ENCODE results near the gene ZNF653. TPM values are rescaled to one million over a fixed set of nuclear protein-coding genes. Genes with fewer than 3 reads are reported as not detected.

ZNF653 gene
- total and polyA plus RNA-seq, 2 of the 8 experiments (the other 6 are each of a cell fraction or from before 2014, with no cell fraction given) = 7.0 to 7.9 TPM

DNA sequence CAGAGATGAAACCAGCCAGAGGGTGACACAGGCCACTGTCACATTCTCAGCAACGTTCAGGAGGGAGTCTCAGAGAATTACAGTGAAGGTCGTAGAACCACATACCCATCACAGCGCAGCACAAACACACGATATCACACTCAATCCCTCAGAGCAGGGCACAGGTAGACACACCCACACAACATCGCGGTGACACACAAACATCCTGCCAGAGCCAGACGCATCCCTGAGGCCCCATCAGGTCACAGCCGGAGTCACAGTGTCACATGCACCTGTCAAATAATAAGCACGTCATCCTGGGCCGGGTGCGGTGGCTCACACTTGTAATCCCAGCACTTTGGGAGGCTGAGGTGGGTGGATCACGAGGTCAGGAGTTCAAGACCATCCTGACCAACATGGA, 42.2 kb downstream of the ZNF653 start (continued):
- TF ChIP-seq, protein P1, sequence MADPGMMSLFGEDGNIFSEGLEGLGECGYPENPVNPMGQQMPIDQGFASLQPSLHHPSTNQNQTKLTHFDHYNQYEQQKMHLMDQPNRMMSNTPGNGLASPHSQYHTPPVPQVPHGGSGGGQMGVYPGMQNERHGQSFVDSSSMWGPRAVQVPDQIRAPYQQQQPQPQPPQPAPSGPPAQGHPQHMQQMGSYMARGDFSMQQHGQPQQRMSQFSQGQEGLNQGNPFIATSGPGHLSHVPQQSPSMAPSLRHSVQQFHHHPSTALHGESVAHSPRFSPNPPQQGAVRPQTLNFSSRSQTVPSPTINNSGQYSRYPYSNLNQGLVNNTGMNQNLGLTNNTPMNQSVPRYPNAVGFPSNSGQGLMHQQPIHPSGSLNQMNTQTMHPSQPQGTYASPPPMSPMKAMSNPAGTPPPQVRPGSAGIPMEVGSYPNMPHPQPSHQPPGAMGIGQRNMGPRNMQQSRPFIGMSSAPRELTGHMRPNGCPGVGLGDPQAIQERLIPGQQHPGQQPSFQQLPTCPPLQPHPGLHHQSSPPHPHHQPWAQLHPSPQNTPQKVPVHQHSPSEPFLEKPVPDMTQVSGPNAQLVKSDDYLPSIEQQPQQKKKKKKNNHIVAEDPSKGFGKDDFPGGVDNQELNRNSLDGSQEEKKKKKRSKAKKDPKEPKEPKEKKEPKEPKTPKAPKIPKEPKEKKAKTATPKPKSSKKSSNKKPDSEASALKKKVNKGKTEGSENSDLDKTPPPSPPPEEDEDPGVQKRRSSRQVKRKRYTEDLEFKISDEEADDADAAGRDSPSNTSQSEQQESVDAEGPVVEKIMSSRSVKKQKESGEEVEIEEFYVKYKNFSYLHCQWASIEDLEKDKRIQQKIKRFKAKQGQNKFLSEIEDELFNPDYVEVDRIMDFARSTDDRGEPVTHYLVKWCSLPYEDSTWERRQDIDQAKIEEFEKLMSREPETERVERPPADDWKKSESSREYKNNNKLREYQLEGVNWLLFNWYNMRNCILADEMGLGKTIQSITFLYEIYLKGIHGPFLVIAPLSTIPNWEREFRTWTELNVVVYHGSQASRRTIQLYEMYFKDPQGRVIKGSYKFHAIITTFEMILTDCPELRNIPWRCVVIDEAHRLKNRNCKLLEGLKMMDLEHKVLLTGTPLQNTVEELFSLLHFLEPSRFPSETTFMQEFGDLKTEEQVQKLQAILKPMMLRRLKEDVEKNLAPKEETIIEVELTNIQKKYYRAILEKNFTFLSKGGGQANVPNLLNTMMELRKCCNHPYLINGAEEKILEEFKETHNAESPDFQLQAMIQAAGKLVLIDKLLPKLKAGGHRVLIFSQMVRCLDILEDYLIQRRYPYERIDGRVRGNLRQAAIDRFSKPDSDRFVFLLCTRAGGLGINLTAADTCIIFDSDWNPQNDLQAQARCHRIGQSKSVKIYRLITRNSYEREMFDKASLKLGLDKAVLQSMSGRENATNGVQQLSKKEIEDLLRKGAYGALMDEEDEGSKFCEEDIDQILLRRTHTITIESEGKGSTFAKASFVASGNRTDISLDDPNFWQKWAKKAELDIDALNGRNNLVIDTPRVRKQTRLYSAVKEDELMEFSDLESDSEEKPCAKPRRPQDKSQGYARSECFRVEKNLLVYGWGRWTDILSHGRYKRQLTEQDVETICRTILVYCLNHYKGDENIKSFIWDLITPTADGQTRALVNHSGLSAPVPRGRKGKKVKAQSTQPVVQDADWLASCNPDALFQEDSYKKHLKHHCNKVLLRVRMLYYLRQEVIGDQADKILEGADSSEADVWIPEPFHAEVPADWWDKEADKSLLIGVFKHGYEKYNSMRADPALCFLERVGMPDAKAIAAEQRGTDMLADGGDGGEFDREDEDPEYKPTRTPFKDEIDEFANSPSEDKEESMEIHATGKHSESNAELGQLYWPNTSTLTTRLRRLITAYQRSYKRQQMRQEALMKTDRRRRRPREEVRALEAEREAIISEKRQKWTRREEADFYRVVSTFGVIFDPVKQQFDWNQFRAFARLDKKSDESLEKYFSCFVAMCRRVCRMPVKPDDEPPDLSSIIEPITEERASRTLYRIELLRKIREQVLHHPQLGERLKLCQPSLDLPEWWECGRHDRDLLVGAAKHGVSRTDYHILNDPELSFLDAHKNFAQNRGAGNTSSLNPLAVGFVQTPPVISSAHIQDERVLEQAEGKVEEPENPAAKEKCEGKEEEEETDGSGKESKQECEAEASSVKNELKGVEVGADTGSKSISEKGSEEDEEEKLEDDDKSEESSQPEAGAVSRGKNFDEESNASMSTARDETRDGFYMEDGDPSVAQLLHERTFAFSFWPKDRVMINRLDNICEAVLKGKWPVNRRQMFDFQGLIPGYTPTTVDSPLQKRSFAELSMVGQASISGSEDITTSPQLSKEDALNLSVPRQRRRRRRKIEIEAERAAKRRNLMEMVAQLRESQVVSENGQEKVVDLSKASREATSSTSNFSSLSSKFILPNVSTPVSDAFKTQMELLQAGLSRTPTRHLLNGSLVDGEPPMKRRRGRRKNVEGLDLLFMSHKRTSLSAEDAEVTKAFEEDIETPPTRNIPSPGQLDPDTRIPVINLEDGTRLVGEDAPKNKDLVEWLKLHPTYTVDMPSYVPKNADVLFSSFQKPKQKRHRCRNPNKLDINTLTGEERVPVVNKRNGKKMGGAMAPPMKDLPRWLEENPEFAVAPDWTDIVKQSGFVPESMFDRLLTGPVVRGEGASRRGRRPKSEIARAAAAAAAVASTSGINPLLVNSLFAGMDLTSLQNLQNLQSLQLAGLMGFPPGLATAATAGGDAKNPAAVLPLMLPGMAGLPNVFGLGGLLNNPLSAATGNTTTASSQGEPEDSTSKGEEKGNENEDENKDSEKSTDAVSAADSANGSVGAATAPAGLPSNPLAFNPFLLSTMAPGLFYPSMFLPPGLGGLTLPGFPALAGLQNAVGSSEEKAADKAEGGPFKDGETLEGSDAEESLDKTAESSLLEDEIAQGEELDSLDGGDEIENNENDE (IDR thresholded peaks at IDR 0.05; ENCODE audit: insufficient replicate concordance, low read length) = no peak
- TF ChIP-seq HDAC2 (IDR thresholded peaks at IDR 0.05; ENCODE audit: borderline replicate concordance in 1 of 2, low read depth in 2 of 2, low read length in 2 of 2) = no peak
- no peak for TF ChIP-seq PHF8 (conservative IDR thresholded peaks at IDR 0.05; ENCODE audit: low read depth, low read length)
- TF ChIP-seq NANOG (IDR thresholded peaks at IDR 0.05; ENCODE audit: insufficient read depth, low read depth, low read length, poor library complexity, severe bottlenecking) = no peak
- TF ChIP-seq RXRA (IDR thresholded peaks at IDR 0.05; ENCODE audit: insufficient read depth, low read depth, low read length) = no peak
- TF ChIP-seq KDM5A (IDR thresholded peaks at IDR 0.05; ENCODE audit: low read length) = no peak
- no peak for TF ChIP-seq ASH2L (IDR thresholded peaks at IDR 0.05; ENCODE audit: low read length)
- no peak for TF ChIP-seq EGR1 (IDR thresholded peaks at IDR 0.05; ENCODE audit: borderline replicate concordance, low read depth, low read length)
